Measurements from ENCODE around the gene CMSS1. TPM values are rescaled to one million over a fixed set of nuclear protein-coding genes. Genes with fewer than 3 reads are reported as not detected.
A peak's percentile ranks its signal among the peaks of the same experiment; 100 is the strongest.

Gene CMSS1
- total and polyA plus RNA-seq, 3 donors from 2014 or later = 24.6 to 47.9 (median 24.9) TPM

- Histone ChIP-seq H3K9me3 (no peaks in the 10 kb centered on the region), H3K36me3 (ENCODE audit: low read depth, missing control alignments) (no peaks in the 10 kb centered on the region), H3K4me1 (peaks cover 37% of the 10 kb centered on the region), H3K27me3 (no peaks in the 10 kb centered on the region), H3K27ac (peak overlapping the region in 1 of 2 donors; percentile 39), H3K4me3 (no peak overlapping the region)
- 83 to 86% methylated on average over 2 of the region's 2 CpGs for WGBS, 2 donors
- intact Hi-C loops (cut with DNase I; ENCODE audit: low total_unique reads) = no loop called here
- no peak for TF ChIP-seq POLR2A (IDR thresholded peaks at IDR 0.05)
- TF ChIP-seq, protein P1, sequence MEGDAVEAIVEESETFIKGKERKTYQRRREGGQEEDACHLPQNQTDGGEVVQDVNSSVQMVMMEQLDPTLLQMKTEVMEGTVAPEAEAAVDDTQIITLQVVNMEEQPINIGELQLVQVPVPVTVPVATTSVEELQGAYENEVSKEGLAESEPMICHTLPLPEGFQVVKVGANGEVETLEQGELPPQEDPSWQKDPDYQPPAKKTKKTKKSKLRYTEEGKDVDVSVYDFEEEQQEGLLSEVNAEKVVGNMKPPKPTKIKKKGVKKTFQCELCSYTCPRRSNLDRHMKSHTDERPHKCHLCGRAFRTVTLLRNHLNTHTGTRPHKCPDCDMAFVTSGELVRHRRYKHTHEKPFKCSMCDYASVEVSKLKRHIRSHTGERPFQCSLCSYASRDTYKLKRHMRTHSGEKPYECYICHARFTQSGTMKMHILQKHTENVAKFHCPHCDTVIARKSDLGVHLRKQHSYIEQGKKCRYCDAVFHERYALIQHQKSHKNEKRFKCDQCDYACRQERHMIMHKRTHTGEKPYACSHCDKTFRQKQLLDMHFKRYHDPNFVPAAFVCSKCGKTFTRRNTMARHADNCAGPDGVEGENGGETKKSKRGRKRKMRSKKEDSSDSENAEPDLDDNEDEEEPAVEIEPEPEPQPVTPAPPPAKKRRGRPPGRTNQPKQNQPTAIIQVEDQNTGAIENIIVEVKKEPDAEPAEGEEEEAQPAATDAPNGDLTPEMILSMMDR (IDR thresholded peaks at IDR 0.05) = no peak
- DNase-seq = no peak
Measured at GRCh38 chr3:100160521-100160920, 342.9 kb downstream of the CMSS1 start.

GRCh38 chr3:100163787-100164186 lies 346.1 kb downstream of the CMSS1 start:
- TF ChIP-seq POLR2A (IDR thresholded peaks at IDR 0.05) = no peak
- TF ChIP-seq, protein P1 (IDR thresholded peaks at IDR 0.05) = no peak
- 38 to 42% methylated on average over 2 of the region's 2 CpGs for WGBS, 2 donors
- peak; percentile 35 for DNase-seq
- Histone ChIP-seq H3K4me3 (no peak overlapping the region), H3K4me1 (peaks cover 36% of the 10 kb centered on the region), H3K9me3 (no peaks in the 10 kb centered on the region), H3K27me3 (no peaks in the 10 kb centered on the region), H3K36me3 (ENCODE audit: low read depth, missing control alignments) (no peaks in the 10 kb centered on the region), H3K27ac (peak overlapping the region; percentile 80 to 92)
- intact Hi-C loops (cut with DNase I; ENCODE audit: low total_unique reads) = no loop called here

DNA sequence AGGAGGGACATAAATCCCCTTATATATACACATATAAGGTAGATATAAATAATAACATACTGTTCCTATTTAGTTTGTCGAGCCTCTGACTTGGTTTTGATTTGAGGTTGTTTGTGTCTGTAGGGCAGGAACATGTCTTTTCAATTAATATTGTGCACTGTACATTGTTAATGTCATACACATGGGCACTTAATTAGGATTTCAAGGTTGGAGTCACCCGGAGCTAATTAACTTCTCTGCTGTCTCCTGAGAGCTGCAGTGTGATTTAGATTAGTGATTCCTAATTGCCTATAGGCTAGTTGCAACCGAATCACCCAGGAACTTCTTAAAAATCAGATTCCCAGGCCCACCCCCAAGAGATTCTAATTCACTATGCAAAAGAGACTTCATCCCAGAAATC lies 347.1 kb downstream of the CMSS1 start:
- 54 to 66% methylated on average over 3 of the region's 3 CpGs for WGBS, 2 donors
- intact Hi-C loops (cut with DNase I; ENCODE audit: low total_unique reads) = no loop called here
- DNase-seq = no peak
- H3K4me1 ChIP-seq = peaks cover 26% of the 10 kb centered on the region
- no peak for TF ChIP-seq POLR2A (IDR thresholded peaks at IDR 0.05)
- no peaks in the 10 kb centered on the region for H3K27me3 ChIP-seq
- H3K9me3 ChIP-seq = no peaks in the 10 kb centered on the region
- H3K4me3 ChIP-seq = no peak overlapping the region
- H3K36me3 ChIP-seq (ENCODE audit: low read depth, missing control alignments) = no peaks in the 10 kb centered on the region
- peak overlapping the region; percentile 80 to 92 for H3K27ac ChIP-seq

DNA sequence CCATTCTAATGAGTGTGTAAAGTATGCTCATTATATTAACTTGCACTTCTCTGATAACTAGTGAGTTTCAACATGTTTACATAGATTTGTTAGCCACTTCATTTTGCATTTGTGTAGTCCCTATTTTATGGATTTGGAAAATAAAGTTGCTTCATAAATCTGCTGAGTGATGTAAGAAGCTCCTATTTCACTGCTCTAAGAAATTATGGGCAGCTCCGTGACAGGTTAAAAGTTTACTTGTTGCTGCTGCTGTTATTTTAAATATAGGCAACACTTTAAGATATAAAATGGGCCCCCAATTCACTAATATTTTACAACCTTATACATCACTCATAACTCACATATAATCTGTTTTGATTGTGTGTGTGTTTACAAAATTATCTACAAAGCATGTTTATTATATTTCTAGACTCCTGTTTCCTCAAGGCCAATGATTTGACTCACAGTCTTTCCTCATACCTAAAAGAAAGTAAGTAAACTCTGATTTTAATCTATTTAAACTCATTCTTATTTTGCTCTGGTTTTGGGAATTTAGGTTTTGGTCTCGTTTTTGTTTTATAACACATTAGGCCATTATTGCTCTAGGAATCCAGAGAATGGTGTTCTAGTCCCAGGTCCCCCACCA lies 348.4 kb downstream of the CMSS1 start:
- Histone ChIP-seq H3K4me1 (peaks cover 13% of the 10 kb centered on the region), H3K4me3 (no peak overlapping the region), H3K27ac (no peak overlapping the region), H3K36me3 (ENCODE audit: low read depth, missing control alignments) (no peaks in the 10 kb centered on the region), H3K27me3 (no peaks in the 10 kb centered on the region), H3K9me3 (no peaks in the 10 kb centered on the region)
- 89 to 93% methylated on average over 2 of the region's 2 CpGs for WGBS, 2 donors
- DNase-seq = no peak
- TF ChIP-seq, protein P1 (IDR thresholded peaks at IDR 0.05) = no peak
- TF ChIP-seq POLR2A (IDR thresholded peaks at IDR 0.05) = no peak
- intact Hi-C loops (cut with DNase I; ENCODE audit: low total_unique reads) = no loop called here

DNA sequence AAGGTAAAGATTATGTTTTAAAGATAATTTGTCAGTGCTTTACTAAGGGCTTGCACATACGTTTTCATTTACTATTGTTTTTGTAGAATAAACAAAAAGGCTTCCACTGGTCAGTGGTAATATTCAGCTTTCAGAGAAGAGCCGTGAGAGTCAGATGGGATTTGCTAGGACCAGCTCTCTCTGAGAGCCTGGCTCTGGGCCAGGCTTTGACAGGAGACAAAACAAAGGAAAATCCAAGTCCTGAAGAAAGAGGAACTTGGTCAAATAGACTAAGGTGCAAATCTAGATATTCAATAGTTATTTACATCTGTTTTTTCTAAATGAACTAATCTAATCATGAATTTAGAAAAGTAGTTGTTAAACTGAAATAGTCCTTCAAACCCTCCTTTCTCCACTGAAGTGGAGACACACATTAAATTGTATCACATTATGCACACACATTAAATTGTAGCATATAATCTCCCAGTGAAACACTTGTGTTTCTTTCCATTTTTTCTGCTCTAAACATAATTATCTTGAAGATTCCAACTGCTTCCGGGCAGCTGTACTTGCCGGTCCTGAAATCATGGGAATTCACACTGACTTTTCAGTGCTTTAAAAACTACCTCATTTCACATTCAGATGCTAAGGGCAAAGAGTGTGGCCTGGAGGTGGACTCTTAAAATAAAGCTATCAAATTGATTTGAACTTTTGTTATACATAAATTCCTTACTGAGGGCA lies 351.7 kb downstream of the CMSS1 start:
- TF ChIP-seq, protein P1 (IDR thresholded peaks at IDR 0.05) = no peak
- no peak for TF ChIP-seq POLR2A (IDR thresholded peaks at IDR 0.05)
- Histone ChIP-seq H3K4me3 (no peak overlapping the region), H3K27me3 (no peaks in the 10 kb centered on the region), H3K9me3 (no peaks in the 10 kb centered on the region), H3K27ac (no peak overlapping the region), H3K4me1 (no peaks in the 10 kb centered on the region), H3K36me3 (ENCODE audit: low read depth, missing control alignments) (no peaks in the 10 kb centered on the region)
- intact Hi-C loops (cut with DNase I; ENCODE audit: low total_unique reads) = no loop called here
- 50 to 70% methylated on average over 4 of the region's 4 CpGs for WGBS, 2 donors
- DNase-seq = no peak
